ENCODE data around the gene MAD1L1.
"Not testable (repeated sequence)": the region's sequence is repeated elsewhere in the genome, so short reads cannot be mapped to it uniquely, and the experiment has no call there.

Gene MAD1L1

GRCh38 chr7:1977059-1977875 is 255.5 kb downstream of the MAD1L1 start:
- DNase-seq = no peak

- DNase-seq = not testable (repeated sequence)
Observed at GRCh38 chr7:1976521-1976920, 256.2 kb downstream of the MAD1L1 start.

GRCh38 chr7:1975581-1975980 is 257.2 kb downstream of the MAD1L1 start:
- DNase-seq = no peak

- DNase-seq = no peak
Observed at GRCh38 chr7:1975179-1975578, 257.6 kb downstream of the MAD1L1 start.

- no peak for DNase-seq
Observed at GRCh38 chr7:1974290-1975101, 258.2 kb downstream of the MAD1L1 start.

- DNase-seq = no peak
Observed at GRCh38 chr7:1973321-1974251, 259.2 kb downstream of the MAD1L1 start.

- no peak for DNase-seq
Observed at GRCh38 chr7:1972744-1973143, 260.0 kb downstream of the MAD1L1 start.

GRCh38 chr7:1971946-1972654 is 260.6 kb downstream of the MAD1L1 start:
- DNase-seq = no peak

- no peak for DNase-seq
Observed at GRCh38 chr7:1970895-1971294, 261.9 kb downstream of the MAD1L1 start.

GRCh38 chr7:1970285-1970660 is 262.5 kb downstream of the MAD1L1 start:
- DNase-seq = not testable (repeated sequence)

- DNase-seq = no peak
Observed at GRCh38 chr7:1969459-1970284, 263.1 kb downstream of the MAD1L1 start.

GRCh38 chr7:1968397-1969111 is 264.2 kb downstream of the MAD1L1 start:
- DNase-seq = no peak

GRCh38 chr7:1967512-1968396 is 265.0 kb downstream of the MAD1L1 start:
- DNase-seq = no peak

- DNase-seq = no peak
Observed at GRCh38 chr7:1966631-1967200, 266.0 kb downstream of the MAD1L1 start.

GRCh38 chr7:1965579-1966294 is 267.0 kb downstream of the MAD1L1 start:
- DNase-seq = no peak

- no peak for DNase-seq
Observed at GRCh38 chr7:1964913-1965578, 267.7 kb downstream of the MAD1L1 start.

- no peak for DNase-seq
Observed at GRCh38 chr7:1964211-1964912, 268.4 kb downstream of the MAD1L1 start.
